Tibial nerve (tissue), 4 donors: ENCODE results near the gene S100A10. TPM values are rescaled to one million over a fixed set of nuclear protein-coding genes. Genes with fewer than 3 reads are reported as not detected.

Experiments
- total RNA-seq, 4 donors: library from RNA; depleted of rRNA; stranded (reverse); fragments of >200 nt; gene quantifications; one replicate each; pipeline ENCODE4 v1.1.0, GENCODE V29; 2016

S100A10 gene
- total RNA-seq, 4 donors from 2014 or later: 108 to 230 (median 192) TPM

Other genes starting within 250 kb of the S100A10 start
- gene MRPL9, start 230.4 kb downstream of the S100A10 start, total RNA-seq: 10 to 100 TPM; 47.1 to 74.1 (median 58.7) TPM
- 1 to 10 TPM; 2.2 to 8.0 (median 7.0) TPM for gene TDRKH, start 203.4 kb downstream of the S100A10 start, total RNA-seq
- not detected for gene LINGO4, start 188.4 kb downstream of the S100A10 start, total RNA-seq
- under 1 TPM in 2 of 4 donors, not detected in 2; 0.21 to 0.90 TPM for gene RORC, start 162.1 kb downstream of the S100A10 start, total RNA-seq
- gene C2CD4D, start 154.0 kb downstream of the S100A10 start, total RNA-seq: 1 to 10 TPM in 2 of 4 donors, not detected in 2; 2.2 to 3.9 TPM
- not detected for gene THEM5, start 140.1 kb downstream of the S100A10 start, total RNA-seq
- gene THEM4, start 84.3 kb downstream of the S100A10 start, total RNA-seq: 10 to 100 TPM; 17.7 to 48.6 (median 32.3) TPM
- gene S100A11, start 43.1 kb upstream of the S100A10 start, total RNA-seq: 100 to 1,000 TPM in 3 of 4 donors, 10 to 100 TPM in 1; 85.0 to 267 (median 145) TPM
- gene TCHHL1, start 95.2 kb upstream of the S100A10 start, total RNA-seq: not detected
- under 1 TPM in 3 of 4 donors, not detected in 1; under 0.01 to 0.60 (median 0.22) TPM for gene TCHH, start 121.6 kb upstream of the S100A10 start, total RNA-seq
- not detected for gene RPTN, start 165.4 kb upstream of the S100A10 start, total RNA-seq
- not detected for gene HRNR, start 230.3 kb upstream of the S100A10 start, total RNA-seq